ENCODE data around the gene TNFSF15. TPM values are rescaled to one million over a fixed set of nuclear protein-coding genes. Genes with fewer than 3 reads are reported as not detected.

The TNFSF15 gene
- total and polyA plus RNA-seq, 2 experiments from 2014 or later: under 0.01 TPM; not detected in 1

DNA sequence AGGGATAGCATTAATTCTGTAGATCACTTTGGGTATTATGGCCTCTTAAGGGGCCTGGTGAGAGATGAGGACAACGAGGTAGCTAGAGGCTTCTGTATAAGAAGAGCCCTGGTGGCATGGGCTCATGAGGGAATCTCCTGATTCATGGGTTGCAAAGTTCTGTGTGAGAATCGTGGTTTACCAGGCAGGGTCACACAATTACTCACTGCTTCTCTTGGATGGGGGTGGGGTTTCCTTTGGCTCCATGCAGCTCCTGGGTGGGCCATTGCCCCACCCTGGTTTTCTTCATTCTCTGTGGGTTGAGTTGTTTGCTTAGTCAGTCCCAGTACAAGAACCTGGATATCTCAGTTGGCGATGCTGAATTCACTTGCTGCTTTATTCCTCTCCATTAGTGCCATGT, 30.9 kb upstream of the TNFSF15 start:
- H3K9me2 ChIP-seq (ENCODE audit: insufficient read depth): peaks cover 7% of the 10 kb centered on the region; the same call in 1 of the 2 replicates
- no peaks in the 10 kb centered on the region for H3K9me3 ChIP-seq (ENCODE audit: low read depth)
- H3K27ac ChIP-seq: no peak overlapping the region
- peaks cover 9% of the 10 kb centered on the region; the same call in 1 of the 2 replicates for H3F3A ChIP-seq (ENCODE audit: insufficient read depth)
- in situ Hi-C loops (cut with MboI): no loop called here
- 75 to 78% methylated on average over 3 of the region's 3 CpGs for WGBS, 2 experiments (ENCODE audit: low coverage in 1 of 2, low lambda C conversion rate in 2 of 2, missing lambda C conversion rate in 2 of 2)
- H3K79me2 ChIP-seq (ENCODE audit: insufficient read depth): no peaks in the 10 kb centered on the region
- no peak overlapping the region for H3K4me2 ChIP-seq (ENCODE audit: unreplicated experiment)
- no peak overlapping the region for H3K9ac ChIP-seq
- peak; percentile 39 for DNase-seq
- no peaks in the 10 kb centered on the region for H3K36me3 ChIP-seq (ENCODE audit: low read depth)
- H3K4me1 ChIP-seq (ENCODE audit: insufficient read depth): no peaks in the 10 kb centered on the region
- H3K27me3 ChIP-seq (replicated peaks; ENCODE audit: insufficient read depth): no peaks in the 10 kb centered on the region
- TF ChIP-seq EZH2 (IDR thresholded peaks at IDR 0.05; ENCODE audit: insufficient read depth, poor library complexity, severe bottlenecking) (no peak), EZH2phosphoT487 (IDR thresholded peaks at IDR 0.05; ENCODE audit: insufficient read depth, low read depth) (no peak)
- no peak overlapping the region for H2AFZ ChIP-seq
- H3K4me3 ChIP-seq: no peak overlapping the region
- H4K20me1 ChIP-seq (ENCODE audit: insufficient read depth): no peaks in the 10 kb centered on the region

DNA sequence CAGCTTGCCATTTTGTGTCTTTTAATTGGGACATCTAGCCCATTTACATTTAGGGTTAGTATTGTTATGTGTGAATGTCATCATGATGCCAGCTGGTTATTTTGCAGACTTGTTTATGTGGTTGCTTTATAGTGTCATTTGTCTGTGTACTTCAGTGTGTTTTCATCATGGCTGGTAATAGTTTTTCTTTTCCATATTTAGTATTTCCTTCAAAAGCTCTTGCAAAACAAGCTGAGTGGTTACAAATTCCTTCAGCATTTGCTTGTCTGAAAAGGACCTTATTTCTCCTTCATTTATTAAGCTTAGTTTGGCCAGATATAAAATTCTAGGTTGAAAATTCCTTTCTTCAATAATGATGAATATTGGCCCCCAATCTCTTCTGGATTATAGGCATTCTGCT, 28.5 kb upstream of the TNFSF15 start:
- H3K79me2 ChIP-seq (ENCODE audit: insufficient read depth): no peaks in the 10 kb centered on the region
- no peak overlapping the region for H3K4me2 ChIP-seq (ENCODE audit: unreplicated experiment)
- no peak overlapping the region for H3K4me3 ChIP-seq
- H3K36me3 ChIP-seq (ENCODE audit: low read depth): no peaks in the 10 kb centered on the region
- no peaks in the 10 kb centered on the region for H3K4me1 ChIP-seq (ENCODE audit: insufficient read depth)
- no peak overlapping the region for H3K27ac ChIP-seq
- H3K9me3 ChIP-seq (ENCODE audit: low read depth): no peaks in the 10 kb centered on the region
- no peaks in the 10 kb centered on the region for H3K27me3 ChIP-seq (replicated peaks; ENCODE audit: insufficient read depth)
- H3K9ac ChIP-seq: no peak overlapping the region
- no peak for DNase-seq
- peaks cover 9% of the 10 kb centered on the region; the same call in 1 of the 2 replicates for H3F3A ChIP-seq (ENCODE audit: insufficient read depth)
- H4K20me1 ChIP-seq (ENCODE audit: insufficient read depth): no peaks in the 10 kb centered on the region
- H3K9me2 ChIP-seq (ENCODE audit: insufficient read depth): no peaks in the 10 kb centered on the region
- no peak for TF ChIP-seq EZH2phosphoT487 (IDR thresholded peaks at IDR 0.05; ENCODE audit: insufficient read depth, low read depth)
- TF ChIP-seq EZH2 (IDR thresholded peaks at IDR 0.05; ENCODE audit: insufficient read depth, poor library complexity, severe bottlenecking): no peak
- no peak overlapping the region for H2AFZ ChIP-seq
- in situ Hi-C loops (cut with MboI): no loop called here

DNA sequence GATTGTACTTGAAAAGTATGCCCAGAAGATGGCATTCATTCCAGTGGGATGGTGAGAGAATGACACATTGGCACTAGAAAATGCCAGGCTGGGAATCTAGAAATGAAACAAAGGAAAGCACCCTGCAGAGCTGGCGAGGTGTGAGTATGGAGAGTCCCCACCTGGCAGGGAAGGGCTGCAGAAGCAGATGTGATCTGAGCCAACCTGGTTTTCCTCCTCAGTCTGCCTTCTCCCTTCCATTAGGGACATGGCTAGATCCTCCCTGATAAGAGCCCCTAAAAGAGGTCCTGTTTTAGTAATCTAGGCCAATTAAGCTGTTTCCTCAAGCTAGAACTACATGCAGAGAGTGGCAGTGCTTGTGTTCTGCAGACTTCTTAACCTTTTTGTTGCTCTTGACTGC, 24.7 kb upstream of the TNFSF15 start:
- no peak overlapping the region for H3K27ac ChIP-seq
- no peak overlapping the region for H3K4me2 ChIP-seq (ENCODE audit: unreplicated experiment)
- WGBS, 2 experiments (ENCODE audit: low coverage in 1 of 2, low lambda C conversion rate in 2 of 2, missing lambda C conversion rate in 2 of 2): 81 to 92% methylated on average over 1 of the region's 1 CpG
- no peaks in the 10 kb centered on the region for H3K27me3 ChIP-seq (replicated peaks; ENCODE audit: insufficient read depth)
- no peaks in the 10 kb centered on the region for H3K9me2 ChIP-seq (ENCODE audit: insufficient read depth)
- no peaks in the 10 kb centered on the region for H3K4me1 ChIP-seq (ENCODE audit: insufficient read depth)
- no peaks in the 10 kb centered on the region for H3K36me3 ChIP-seq (ENCODE audit: low read depth)
- no peak overlapping the region for H3K9ac ChIP-seq
- no peaks in the 10 kb centered on the region for H3K79me2 ChIP-seq (ENCODE audit: insufficient read depth)
- H3K9me3 ChIP-seq (ENCODE audit: low read depth): no peaks in the 10 kb centered on the region
- H4K20me1 ChIP-seq (ENCODE audit: insufficient read depth): no peaks in the 10 kb centered on the region
- no peak for DNase-seq
- H3F3A ChIP-seq (ENCODE audit: insufficient read depth): no peaks in the 10 kb centered on the region
- in situ Hi-C loops (cut with MboI): no loop called here
- TF ChIP-seq EZH2phosphoT487 (IDR thresholded peaks at IDR 0.05; ENCODE audit: insufficient read depth, low read depth): no peak
- no peak for TF ChIP-seq EZH2 (IDR thresholded peaks at IDR 0.05; ENCODE audit: insufficient read depth, poor library complexity, severe bottlenecking)
- H2AFZ ChIP-seq: no peak overlapping the region
- H3K4me3 ChIP-seq: no peak overlapping the region

DNA sequence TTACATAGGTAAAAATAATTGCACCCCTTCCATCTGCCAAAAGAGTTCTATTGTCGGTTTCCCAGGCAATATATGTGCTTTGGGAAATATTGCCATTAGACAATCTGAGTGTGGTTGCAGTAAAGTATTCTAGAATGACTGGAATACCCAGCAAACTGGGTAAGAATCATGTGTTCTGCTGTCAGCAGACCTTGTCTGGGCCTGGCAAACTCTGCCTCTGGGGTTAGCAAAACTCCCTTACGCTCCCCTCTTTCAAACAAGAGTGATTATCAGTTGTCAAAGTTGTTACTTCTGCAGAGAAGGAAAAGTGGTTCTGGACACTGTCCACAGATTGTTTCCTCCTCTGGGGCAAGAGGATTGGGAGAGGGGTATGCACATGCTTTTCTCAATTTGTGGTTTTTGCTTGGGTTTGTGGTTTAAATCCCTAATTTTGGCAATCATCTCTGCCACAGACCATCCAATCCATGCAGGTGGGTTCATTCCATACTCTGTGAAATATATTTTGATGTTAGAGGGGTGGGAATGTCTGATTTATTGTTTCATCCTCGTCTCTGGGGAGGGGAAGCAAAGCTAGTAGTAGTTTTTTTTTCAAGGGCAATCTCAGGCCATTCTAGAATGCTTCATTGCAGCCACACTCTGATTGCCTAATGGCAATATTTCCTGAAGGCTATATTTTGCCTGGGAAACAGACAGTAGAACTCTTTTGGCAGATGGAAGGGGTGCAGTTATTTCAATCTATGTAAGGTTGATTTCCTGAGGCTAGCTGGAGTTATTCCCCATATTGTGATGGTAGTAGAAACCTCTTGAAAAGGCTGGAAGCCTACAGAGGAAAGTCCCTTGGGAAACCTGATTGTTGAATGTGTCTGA, 24.0 kb upstream of the TNFSF15 start:
- in situ Hi-C loops (cut with MboI): no loop called here
- no peak for DNase-seq
- WGBS, 2 experiments (ENCODE audit: low coverage in 1 of 2, low lambda C conversion rate in 2 of 2, missing lambda C conversion rate in 2 of 2): 74 to 86% methylated on average over 3 of the region's 3 CpGs
- no peaks in the 10 kb centered on the region for H3K9me3 ChIP-seq (ENCODE audit: low read depth)
- H3K36me3 ChIP-seq (ENCODE audit: low read depth): no peaks in the 10 kb centered on the region
- no peak overlapping the region for H3K4me3 ChIP-seq
- no peaks in the 10 kb centered on the region for H3K4me1 ChIP-seq (ENCODE audit: insufficient read depth)
- H3K9me2 ChIP-seq (ENCODE audit: insufficient read depth): no peaks in the 10 kb centered on the region
- TF ChIP-seq EZH2 (IDR thresholded peaks at IDR 0.05; ENCODE audit: insufficient read depth, poor library complexity, severe bottlenecking) (no peak), EZH2phosphoT487 (IDR thresholded peaks at IDR 0.05; ENCODE audit: insufficient read depth, low read depth) (no peak)
- H3F3A ChIP-seq (ENCODE audit: insufficient read depth): no peaks in the 10 kb centered on the region
- no peaks in the 10 kb centered on the region for H3K79me2 ChIP-seq (ENCODE audit: insufficient read depth)
- no peaks in the 10 kb centered on the region for H4K20me1 ChIP-seq (ENCODE audit: insufficient read depth)
- H3K27ac ChIP-seq: no peak overlapping the region
- no peak overlapping the region for H3K4me2 ChIP-seq (ENCODE audit: unreplicated experiment)
- no peak overlapping the region for H3K9ac ChIP-seq
- H3K27me3 ChIP-seq (replicated peaks; ENCODE audit: insufficient read depth): no peaks in the 10 kb centered on the region
- no peak overlapping the region for H2AFZ ChIP-seq

Data from GM23248 (cell line).